G401 (cell line): ENCODE measurements around the gene EVA1C. TPM values are rescaled to one million over a fixed set of nuclear protein-coding genes. Genes with fewer than 3 reads are reported as not detected.
"Not testable (repeated sequence)": the region's sequence is repeated elsewhere in the genome, so short reads cannot be mapped to it uniquely, and the experiment has no call there.

Source experiments
- DNase-seq: peaks from one replicate; pipeline ENCODE4 v3.0.0-alpha.2; 2015; ENCODE audit warnings: low spot score
- in situ Hi-C: cut with HindIII; loops from 2 replicates; pipeline ENCODE4 v1.10.0; 2016; ENCODE audit warnings: low sequenced_read_pairs, mixed read lengths
- total RNA-seq: library from RNA; depleted of rRNA; stranded (reverse); fragments of >200 nt; shearing (Covaris generic); gene quantifications from 2 replicates; pipeline ENCODE4 v1.2.3, GENCODE V29; 2014

EVA1C gene
- total RNA-seq, 1 experiment from 2014 or later, result not detected

GRCh38 chr21:32481875-32482408 is 69.4 kb downstream of the EVA1C start:
- in situ Hi-C loops, result no loop called here
- DNase-seq, result no peak

- no peak for DNase-seq
- in situ Hi-C loops, result no loop called here
Observed at GRCh38 chr21:32482565-32483292, 70.2 kb downstream of the EVA1C start.

GRCh38 chr21:32483293-32483595 is 70.7 kb downstream of the EVA1C start:
- no peak for DNase-seq
- in situ Hi-C loops, result no loop called here

GRCh38 chr21:32484706-32485380 is 72.3 kb downstream of the EVA1C start:
- no peak for DNase-seq
- in situ Hi-C loops, result no loop called here

DNA sequence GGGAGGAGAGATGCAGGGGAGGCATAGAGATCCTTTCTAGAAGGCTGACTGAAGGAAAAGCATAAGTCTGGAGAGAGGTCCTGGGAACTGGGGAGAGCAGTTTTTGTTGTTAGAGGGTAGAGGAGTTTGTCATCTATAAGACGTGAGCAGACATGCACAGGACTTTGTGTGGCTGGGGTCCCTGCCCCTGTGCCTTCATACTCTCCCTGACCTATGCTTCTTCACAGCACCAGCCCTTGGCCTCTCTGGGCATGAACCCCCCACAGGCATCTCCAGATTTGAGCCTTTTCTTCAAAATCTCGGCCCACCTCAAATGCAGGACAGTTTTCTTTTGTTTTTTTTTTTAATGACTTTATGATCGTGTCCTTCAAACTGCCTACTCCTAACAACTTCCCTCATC is 79.9 kb downstream of the EVA1C start:
- DNase-seq, result no peak
- in situ Hi-C loops, result no loop called here

- DNase-seq, result no peak
- in situ Hi-C loops, result no loop called here
Observed at GRCh38 chr21:32494934-32495709, 82.6 kb downstream of the EVA1C start.

GRCh38 chr21:32496568-32496967 is 84.1 kb downstream of the EVA1C start:
- no peak for DNase-seq
- in situ Hi-C loops, result no loop called here

DNA sequence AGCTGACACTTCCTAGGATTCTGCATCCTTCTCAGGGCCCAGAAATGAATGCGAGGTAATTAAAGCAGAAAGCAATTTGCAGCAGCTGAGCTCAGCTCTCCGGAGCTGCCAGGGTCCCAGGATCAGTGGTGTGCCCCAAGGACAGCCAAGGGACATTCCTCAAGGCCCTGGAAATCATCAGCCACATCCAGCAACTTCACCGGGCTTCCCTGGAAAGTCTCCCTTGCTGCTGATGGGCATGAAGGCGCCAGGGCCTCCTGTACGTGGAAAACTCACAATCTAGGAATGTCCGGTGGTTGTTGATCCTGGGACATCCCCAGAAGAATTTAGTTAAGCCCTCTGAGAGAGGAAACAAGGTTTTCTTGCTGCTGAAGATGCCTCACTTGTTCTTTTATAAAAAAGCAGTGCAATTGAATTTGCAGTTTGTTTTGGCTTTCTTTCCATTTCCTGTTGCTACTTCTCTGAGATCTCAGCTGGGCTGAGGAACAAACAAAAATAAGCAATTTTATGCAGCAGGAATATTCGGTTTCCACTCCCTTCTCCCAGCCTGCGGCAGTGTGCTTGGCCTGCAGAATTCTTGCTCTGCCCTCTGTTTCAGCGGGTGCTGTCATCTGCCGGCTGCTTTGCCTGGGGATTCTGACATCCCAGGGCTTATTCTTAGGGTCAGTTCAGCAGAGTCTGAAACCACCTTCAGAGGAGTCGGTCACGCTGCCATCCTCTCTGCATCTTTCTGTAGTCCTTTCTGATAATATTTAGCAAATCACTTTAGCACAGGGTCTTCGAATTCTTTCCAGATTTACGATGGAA is 86.9 kb downstream of the EVA1C start:
- DNase-seq, result no peak
- in situ Hi-C loops, result no loop called here

DNA sequence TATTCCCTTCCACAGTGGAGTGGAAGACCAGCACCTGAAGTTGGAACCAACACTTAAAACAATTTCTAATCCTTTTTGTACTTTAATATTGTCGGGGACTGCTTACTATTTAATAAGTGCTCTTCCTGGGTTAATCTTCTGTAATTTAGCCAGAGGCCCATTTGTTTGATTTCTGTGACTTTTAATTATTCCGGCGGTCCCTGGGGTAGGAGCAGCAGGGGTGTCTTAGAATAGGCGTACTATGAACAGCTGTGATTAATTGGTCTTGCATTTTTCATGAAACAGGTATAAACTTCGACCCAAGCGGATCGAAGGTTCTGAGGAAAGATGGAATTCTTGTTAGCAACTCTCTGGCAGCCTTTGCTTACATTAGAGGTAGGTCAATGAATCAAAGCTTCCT is 91.1 kb downstream of the EVA1C start:
- DNase-seq, in situ Hi-C loops: not testable (repeated sequence)

DNA sequence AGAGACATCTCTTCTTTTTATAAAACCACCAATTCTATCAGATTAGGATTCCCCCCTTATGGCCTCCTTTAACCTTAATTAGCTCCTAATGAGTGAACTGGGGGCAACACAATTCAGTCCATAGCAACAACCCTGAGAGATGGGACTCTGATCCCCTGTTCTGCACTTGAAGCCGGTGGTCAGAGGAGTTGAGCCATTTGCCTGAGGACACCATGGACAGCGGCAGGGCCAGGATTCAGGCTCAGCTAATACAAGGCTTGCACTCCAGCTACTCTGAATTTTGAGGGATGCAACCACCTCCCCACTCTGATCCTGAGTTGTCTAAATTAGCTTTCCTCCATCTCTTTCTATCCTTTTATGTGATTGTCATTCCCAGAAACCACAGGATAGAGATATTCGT is 93.3 kb downstream of the EVA1C start:
- in situ Hi-C loops, DNase-seq: not testable (repeated sequence)

GRCh38 chr21:32506411-32506965 is 94.0 kb downstream of the EVA1C start:
- DNase-seq, in situ Hi-C loops: not testable (repeated sequence)

DNA sequence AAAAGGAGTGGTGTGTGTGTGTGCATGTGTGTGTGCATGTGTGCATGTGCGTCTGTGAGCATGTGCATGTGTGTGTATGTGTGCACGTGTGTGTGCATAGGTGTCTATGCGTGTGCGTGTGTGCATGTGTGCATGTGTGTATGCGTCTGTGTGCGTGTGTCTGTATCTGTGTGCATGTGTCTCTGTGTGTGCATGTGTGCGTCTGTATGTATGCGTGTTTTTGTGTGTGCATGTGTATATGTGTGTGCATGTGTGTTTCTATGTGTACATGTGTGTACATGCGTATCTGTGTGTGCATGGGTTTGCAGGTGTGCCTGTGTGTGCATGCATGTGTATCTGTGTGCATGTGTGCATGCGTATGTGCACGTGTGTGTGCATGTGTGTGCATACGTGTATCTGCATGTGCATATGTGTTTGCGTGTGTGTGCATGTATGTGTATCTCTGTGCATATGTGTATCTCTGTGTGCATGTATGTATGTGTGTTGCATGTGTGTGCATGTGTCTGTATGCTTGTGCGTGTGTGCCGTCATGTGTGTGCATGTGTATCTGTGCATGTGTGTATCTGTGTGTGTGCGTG is 94.9 kb downstream of the EVA1C start:
- in situ Hi-C loops, result no loop called here
- no peak for DNase-seq

DNA sequence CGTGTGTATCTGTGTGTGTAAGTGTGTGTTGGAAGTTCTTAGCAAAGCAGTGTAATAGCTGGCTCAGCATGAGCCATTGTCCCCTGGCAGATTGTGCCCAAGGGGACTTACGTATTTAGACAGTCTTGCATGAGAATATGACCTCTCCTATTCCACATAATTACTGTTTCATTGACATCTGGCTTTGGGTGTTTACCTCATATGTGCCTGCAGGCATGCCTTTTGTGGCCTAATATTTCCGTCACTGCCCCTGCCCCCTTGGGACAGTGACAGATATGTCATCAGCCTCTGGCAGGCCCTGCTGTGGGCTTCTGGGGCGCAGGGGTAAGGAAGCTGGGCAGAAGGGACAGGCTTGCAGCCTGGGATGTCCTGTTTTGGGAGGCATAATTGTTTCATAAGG is 95.5 kb downstream of the EVA1C start:
- in situ Hi-C loops, DNase-seq: not testable (repeated sequence)

DNA sequence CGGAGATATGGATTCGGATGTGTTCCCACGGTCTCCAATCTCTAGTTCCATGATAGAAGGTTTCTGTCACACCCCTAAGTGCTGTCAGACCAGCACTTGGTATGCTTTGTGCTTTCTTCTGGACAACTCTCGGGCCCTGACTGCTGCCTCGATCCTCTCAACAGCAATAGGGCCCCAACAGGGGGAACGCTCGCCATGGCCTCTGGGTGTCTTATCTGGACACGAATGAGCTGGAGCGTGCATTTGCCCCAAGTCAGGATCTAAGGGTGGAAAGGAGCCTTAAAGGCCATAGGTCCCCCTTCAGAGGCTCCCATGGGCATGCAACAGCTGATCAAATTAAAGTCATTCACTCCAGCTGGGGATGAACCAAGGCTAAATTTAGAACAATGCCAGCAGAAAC is 96.1 kb downstream of the EVA1C start:
- DNase-seq, result no peak
- in situ Hi-C loops, result no loop called here

- DNase-seq, in situ Hi-C loops: not testable (repeated sequence)
Observed at GRCh38 chr21:32508975-32509374, 96.5 kb downstream of the EVA1C start.

DNA sequence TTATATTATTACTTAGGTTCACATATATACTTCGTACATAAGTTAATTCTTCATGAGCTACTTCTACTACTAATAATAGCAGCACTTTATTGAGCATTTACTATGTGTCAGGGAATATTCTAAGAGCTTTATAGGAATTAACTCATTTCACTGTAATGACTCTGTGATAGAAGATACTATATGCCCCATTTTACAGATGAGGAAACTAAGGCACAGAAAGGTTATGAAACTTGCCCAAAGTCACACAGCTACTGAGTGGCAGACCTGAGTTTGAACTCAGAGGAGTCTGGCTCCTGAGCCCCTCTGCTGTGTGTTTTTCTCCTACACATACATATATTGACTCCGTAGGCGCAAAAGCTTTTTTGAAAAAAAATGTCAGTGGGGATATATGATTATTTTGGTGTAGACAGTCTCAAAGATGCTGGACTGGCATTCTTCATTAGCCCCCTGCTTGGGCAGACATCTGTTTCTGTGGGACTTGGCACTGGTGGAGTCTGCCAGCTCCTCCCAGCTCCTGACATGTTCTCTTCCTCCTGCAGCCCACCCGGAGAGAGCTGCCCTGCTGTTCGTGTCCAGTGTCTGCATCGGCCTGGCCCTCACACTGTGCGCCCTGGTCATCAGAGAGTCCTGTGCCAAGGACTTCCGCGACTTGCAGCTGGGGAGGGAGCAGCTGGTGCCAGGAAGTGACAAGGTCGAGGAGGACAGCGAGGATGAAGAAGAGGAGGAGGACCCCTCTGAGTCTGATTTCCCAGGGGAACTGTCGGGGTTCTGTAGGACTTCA is 102.0 kb downstream of the EVA1C start:
- in situ Hi-C loops, result no loop called here

DNA sequence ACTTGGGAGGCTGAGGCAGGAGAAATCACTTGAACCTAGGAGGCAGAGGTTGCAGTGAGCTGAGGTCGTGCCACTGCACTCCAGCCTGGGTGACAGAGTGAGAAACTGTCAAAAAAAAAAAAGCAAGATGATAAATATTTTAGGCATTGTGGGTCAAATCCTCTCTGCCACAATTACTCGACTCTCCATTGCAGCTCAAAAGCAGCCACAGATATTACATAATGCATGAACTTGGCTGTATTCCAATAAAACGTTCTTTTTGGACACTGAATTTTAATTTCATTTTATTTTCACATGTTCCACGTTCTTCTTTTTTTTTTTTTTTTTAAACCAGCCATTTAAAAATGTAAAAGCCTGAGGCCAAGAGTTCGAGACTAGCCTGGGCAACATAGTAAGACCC is 103.4 kb downstream of the EVA1C start:
- peak; percentile 44 for DNase-seq
- in situ Hi-C loops, result no loop called here

More for the DNA sequence above, 102.0 kb downstream of the EVA1C start:
- DNase-seq, result peak; percentile 70
